ENCODE measurements around the gene NEK1.

- TF ChIP-seq REST (IDR thresholded peaks at IDR 0.05; ENCODE audit: insufficient read depth in 1 of 2, low read depth in 2 of 2, low read length in 2 of 2) (no peak), POLR2AphosphoS5 (IDR thresholded peaks at IDR 0.05; ENCODE audit: low read depth, low read length) (no peak), TAF1 (IDR thresholded peaks at IDR 0.05; ENCODE audit: borderline replicate concordance, insufficient read depth, low read length) (no peak), SIN3A (IDR thresholded peaks at IDR 0.05; ENCODE audit: borderline replicate concordance, insufficient read depth, low read length) (no peak)
Observed at GRCh38 chr4:169583563-169583962, 28.8 kb downstream of the NEK1 start.

Measured in PFSK-1 (cell line).